Astrocyte (in vitro differentiated cells and primary cell): ENCODE measurements around the gene GSTA2.
"Not testable (repeated sequence)": the region's sequence is repeated elsewhere in the genome, so short reads cannot be mapped to it uniquely, and the experiment has no call there.

Source experiments
- EZH2 ChIP-seq: IDR thresholded peaks from 2 replicates; pipeline ENCODE4 v1.6.1; 2012; ENCODE audit warnings: mild to moderate bottlenecking, low read length, inconsistent platforms; ENCODE audit not compliant: insufficient read depth
- TF ChIP-seq, protein P1 (sequence below): IDR thresholded peaks from 2 replicates; pipeline ENCODE4 v1.5.1; 2011; ENCODE audit warnings: low read depth, mild to moderate bottlenecking, inconsistent platforms, low read length, moderate library complexity; ENCODE audit not compliant: insufficient read depth

DNA sequence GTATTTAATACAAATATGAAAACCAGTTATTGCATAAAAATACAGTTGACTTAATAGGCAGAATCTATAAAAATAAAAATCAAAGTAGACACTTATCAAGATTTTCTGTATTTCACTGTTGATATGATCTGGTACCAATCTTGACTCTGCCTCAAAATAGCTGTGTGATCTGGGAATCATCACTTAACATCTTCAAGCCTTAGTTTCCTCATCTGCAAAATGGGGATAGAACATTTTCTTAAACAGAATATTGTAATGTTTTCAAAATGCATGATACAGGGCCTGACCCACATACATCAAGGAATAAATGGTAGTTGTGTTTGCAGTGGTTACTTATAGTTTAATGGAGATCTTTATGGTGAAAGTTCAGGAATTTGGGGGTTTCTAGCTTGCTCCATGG lies 18.9 kb upstream of the GSTA2 start:
- TF ChIP-seq, protein P1, sequence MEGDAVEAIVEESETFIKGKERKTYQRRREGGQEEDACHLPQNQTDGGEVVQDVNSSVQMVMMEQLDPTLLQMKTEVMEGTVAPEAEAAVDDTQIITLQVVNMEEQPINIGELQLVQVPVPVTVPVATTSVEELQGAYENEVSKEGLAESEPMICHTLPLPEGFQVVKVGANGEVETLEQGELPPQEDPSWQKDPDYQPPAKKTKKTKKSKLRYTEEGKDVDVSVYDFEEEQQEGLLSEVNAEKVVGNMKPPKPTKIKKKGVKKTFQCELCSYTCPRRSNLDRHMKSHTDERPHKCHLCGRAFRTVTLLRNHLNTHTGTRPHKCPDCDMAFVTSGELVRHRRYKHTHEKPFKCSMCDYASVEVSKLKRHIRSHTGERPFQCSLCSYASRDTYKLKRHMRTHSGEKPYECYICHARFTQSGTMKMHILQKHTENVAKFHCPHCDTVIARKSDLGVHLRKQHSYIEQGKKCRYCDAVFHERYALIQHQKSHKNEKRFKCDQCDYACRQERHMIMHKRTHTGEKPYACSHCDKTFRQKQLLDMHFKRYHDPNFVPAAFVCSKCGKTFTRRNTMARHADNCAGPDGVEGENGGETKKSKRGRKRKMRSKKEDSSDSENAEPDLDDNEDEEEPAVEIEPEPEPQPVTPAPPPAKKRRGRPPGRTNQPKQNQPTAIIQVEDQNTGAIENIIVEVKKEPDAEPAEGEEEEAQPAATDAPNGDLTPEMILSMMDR, result not testable (repeated sequence)
- TF ChIP-seq EZH2, result not testable (repeated sequence)
